MM.1S (cell line): ENCODE measurements around the gene CASZ1.

Experiments
- DNase-seq: peaks from one replicate; pipeline ENCODE4 v3.0.0-alpha.2; 2015
- H2AFZ ChIP-seq: fragments of 300-600 bp; sonication (generic); 2 replicates; pipeline ENCODE4 v1.6.0; 2016; ENCODE audit warnings: antibody characterized with exemption, low read length
- H3F3A ChIP-seq: fragments of 300-600 bp; sonication (generic); 2 replicates; pipeline ENCODE4 v1.6.1; 2016; ENCODE audit warnings: mild to moderate bottlenecking, antibody characterized with exemption, low read length, moderate library complexity, mixed read lengths; ENCODE audit not compliant: insufficient read depth
- H3K27ac ChIP-seq: fragments of 300-600 bp; sonication (generic); 2 replicates; pipeline ENCODE4 v1.5.1; 2016; ENCODE audit warnings: mild to moderate bottlenecking, low read length
- H3K27me3 ChIP-seq: fragments of 300-600 bp; sonication (generic); replicated peaks from 2 replicates; pipeline ENCODE4 v1.6.0; 2016; ENCODE audit warnings: low read length; ENCODE audit not compliant: insufficient read depth
- H3K36me3 ChIP-seq: fragments of 300-600 bp; sonication (generic); replicated peaks from 2 replicates; pipeline ENCODE4 v1.6.1; 2016; ENCODE audit warnings: mild to moderate bottlenecking, low read length, mixed read lengths; ENCODE audit not compliant: insufficient read depth
- H3K4me1 ChIP-seq: fragments of 300-600 bp; sonication (generic); 2 replicates; pipeline ENCODE4 v1.6.1; 2016; ENCODE audit warnings: low read length, mixed read lengths
- H3K4me2 ChIP-seq: fragments of 300-600 bp; sonication (generic); 2 replicates; pipeline ENCODE4 v1.6.0; 2016; ENCODE audit warnings: low read depth, low read length
- H3K4me3 ChIP-seq: fragments of 300-600 bp; sonication (generic); 2 replicates; pipeline ENCODE4 v1.5.1; 2016; ENCODE audit warnings: low read length, mixed read lengths
- H3K79me2 ChIP-seq: fragments of 300-600 bp; sonication (generic); 2 replicates; pipeline ENCODE4 v1.6.1; 2016; ENCODE audit warnings: mixed run types, low read length, mixed read lengths
- H3K9ac ChIP-seq: fragments of 300-600 bp; sonication (generic); 2 replicates; pipeline ENCODE4 v1.6.1; 2016; ENCODE audit warnings: low read length, mixed read lengths
- H3K9me2 ChIP-seq: fragments of 300-600 bp; sonication (generic); replicated peaks from 2 replicates; pipeline ENCODE4 v1.6.1; 2016; ENCODE audit warnings: mild to moderate bottlenecking, low read length, mixed read lengths; ENCODE audit not compliant: insufficient read depth
- H3K9me3 ChIP-seq: fragments of 300-600 bp; sonication (generic); replicated peaks from 2 replicates; pipeline ENCODE4 v1.6.1; 2016; ENCODE audit warnings: mild to moderate bottlenecking, low read length, mixed read lengths; ENCODE audit not compliant: insufficient read depth
- H4K20me1 ChIP-seq: fragments of 300-600 bp; sonication (generic); 2 replicates; pipeline ENCODE4 v1.6.1; 2016; ENCODE audit warnings: mild to moderate bottlenecking, low read length, moderate library complexity, mixed read lengths; ENCODE audit not compliant: insufficient read depth
- EZH2 ChIP-seq: fragments of 300-600 bp; sonication (generic); optimal IDR thresholded peaks from 2 replicates; pipeline ENCODE3; 2017; ENCODE audit warnings: low read depth, mild to moderate bottlenecking, antibody characterized with exemption, low read length, mixed read lengths
- EZH2phosphoT487 ChIP-seq: fragments of 300-600 bp; sonication (generic); IDR thresholded peaks from 2 replicates; pipeline ENCODE4 v1.6.1; 2018; ENCODE audit warnings: antibody characterized with exemption, low read length
- TF ChIP-seq, protein P1 (sequence below): fragments of 300-600 bp; sonication (generic); IDR thresholded peaks from 2 replicates; pipeline ENCODE4 v1.5.1; 2016; ENCODE audit warnings: antibody characterized with exemption, low read length, mixed read lengths

Gene CASZ1

DNA sequence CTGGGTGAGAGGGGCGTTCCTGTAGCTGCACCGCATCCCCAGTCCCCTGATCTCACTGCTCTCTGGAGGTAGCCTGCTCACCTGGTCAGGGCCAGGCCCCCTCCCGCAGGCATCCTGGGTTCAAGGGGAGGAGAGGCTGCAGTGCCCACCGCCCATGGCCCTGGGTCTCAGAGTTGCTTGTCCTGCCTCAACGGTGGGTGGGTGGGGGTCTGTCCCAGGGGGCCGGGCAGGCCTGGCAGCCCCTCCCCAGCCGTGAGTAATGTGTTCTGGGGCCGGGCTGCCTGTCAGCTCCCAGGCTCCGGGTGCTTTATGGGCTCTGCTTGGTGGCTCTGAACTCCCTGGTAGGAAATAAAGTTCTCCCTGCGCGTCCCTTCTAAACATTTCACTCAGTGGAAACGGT lies 126.9 kb downstream of the CASZ1 start:
- Histone ChIP-seq H3F3A (no peaks in the 10 kb centered on the region), H4K20me1 (no peaks in the 10 kb centered on the region), H3K9me2 (no peaks in the 10 kb centered on the region), H3K4me3 (no peak overlapping the region), H3K79me2 (no peaks in the 10 kb centered on the region), H3K4me1 (no peaks in the 10 kb centered on the region), H3K27ac (no peak overlapping the region), H2AFZ (no peak overlapping the region), H3K27me3 (peaks cover 98% of the 10 kb centered on the region), H3K9ac (no peak overlapping the region), H3K9me3 (no peaks in the 10 kb centered on the region), H3K36me3 (no peaks in the 10 kb centered on the region), H3K4me2 (no peak overlapping the region)
- no peak for TF ChIP-seq EZH2phosphoT487
- TF ChIP-seq, protein P1, sequence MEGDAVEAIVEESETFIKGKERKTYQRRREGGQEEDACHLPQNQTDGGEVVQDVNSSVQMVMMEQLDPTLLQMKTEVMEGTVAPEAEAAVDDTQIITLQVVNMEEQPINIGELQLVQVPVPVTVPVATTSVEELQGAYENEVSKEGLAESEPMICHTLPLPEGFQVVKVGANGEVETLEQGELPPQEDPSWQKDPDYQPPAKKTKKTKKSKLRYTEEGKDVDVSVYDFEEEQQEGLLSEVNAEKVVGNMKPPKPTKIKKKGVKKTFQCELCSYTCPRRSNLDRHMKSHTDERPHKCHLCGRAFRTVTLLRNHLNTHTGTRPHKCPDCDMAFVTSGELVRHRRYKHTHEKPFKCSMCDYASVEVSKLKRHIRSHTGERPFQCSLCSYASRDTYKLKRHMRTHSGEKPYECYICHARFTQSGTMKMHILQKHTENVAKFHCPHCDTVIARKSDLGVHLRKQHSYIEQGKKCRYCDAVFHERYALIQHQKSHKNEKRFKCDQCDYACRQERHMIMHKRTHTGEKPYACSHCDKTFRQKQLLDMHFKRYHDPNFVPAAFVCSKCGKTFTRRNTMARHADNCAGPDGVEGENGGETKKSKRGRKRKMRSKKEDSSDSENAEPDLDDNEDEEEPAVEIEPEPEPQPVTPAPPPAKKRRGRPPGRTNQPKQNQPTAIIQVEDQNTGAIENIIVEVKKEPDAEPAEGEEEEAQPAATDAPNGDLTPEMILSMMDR, result no peak
- no peak for TF ChIP-seq EZH2
- DNase-seq, result no peak

DNA sequence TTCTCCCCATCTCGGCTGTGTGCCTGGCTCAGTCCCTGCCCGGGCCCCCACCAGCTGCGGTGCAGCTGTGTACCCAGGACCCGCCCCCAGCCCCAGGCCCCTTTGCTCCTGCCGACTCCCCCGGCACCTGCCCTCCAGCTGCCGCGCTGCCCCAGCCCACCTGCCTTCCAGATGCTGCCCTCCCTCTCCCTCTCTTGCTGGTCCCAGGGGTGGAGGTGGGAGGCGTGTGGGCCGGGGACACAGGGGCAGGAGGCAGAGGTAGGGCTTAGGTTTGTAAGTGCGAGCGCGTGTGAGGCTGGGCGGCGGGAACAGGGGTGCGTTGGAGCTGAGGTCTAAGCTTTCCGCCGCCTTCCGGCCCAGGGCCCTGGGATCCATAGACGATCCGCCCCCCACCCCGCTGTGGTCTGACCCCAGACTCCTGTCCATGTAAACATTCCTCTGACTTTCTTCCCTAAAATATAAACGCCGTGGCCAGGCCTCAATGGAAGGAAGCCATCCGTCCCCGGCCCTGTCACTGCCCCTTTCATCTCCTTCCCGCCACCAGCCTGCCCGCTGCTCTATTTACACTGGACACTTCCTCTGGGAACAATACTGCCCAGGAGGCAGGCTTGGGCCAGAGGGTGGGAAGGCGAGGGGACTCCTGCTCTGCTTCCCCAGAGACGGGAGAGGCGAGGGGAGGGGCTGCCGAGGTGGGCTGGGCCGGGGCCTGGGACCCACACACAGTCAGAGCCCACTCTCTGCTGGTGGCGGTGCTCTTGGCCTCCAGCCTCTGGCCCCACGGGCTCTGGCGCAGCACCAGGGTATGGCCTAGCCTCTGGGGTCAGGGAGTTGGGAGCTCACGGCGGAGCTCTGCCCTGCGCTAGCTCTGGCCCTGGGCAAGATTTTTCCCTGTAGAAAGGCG lies 128.3 kb downstream of the CASZ1 start:
- no peaks in the 10 kb centered on the region for H3K9me2 ChIP-seq
- H3F3A ChIP-seq, result no peaks in the 10 kb centered on the region
- no peaks in the 10 kb centered on the region for H3K9me3 ChIP-seq
- no peaks in the 10 kb centered on the region for H3K36me3 ChIP-seq
- no peak overlapping the region for H3K9ac ChIP-seq
- peaks cover 92% of the 10 kb centered on the region for H3K27me3 ChIP-seq
- H3K79me2 ChIP-seq, result no peaks in the 10 kb centered on the region
- H3K4me1 ChIP-seq, result no peaks in the 10 kb centered on the region
- TF ChIP-seq EZH2 (no peak), EZH2phosphoT487 (no peak)
- TF ChIP-seq, protein P1, result no peak
- H3K4me2 ChIP-seq, result no peak overlapping the region
- H4K20me1 ChIP-seq, result no peaks in the 10 kb centered on the region
- DNase-seq, result no peak
- H3K4me3 ChIP-seq, result no peak overlapping the region
- H2AFZ ChIP-seq, result no peak overlapping the region
- no peak overlapping the region for H3K27ac ChIP-seq

DNA sequence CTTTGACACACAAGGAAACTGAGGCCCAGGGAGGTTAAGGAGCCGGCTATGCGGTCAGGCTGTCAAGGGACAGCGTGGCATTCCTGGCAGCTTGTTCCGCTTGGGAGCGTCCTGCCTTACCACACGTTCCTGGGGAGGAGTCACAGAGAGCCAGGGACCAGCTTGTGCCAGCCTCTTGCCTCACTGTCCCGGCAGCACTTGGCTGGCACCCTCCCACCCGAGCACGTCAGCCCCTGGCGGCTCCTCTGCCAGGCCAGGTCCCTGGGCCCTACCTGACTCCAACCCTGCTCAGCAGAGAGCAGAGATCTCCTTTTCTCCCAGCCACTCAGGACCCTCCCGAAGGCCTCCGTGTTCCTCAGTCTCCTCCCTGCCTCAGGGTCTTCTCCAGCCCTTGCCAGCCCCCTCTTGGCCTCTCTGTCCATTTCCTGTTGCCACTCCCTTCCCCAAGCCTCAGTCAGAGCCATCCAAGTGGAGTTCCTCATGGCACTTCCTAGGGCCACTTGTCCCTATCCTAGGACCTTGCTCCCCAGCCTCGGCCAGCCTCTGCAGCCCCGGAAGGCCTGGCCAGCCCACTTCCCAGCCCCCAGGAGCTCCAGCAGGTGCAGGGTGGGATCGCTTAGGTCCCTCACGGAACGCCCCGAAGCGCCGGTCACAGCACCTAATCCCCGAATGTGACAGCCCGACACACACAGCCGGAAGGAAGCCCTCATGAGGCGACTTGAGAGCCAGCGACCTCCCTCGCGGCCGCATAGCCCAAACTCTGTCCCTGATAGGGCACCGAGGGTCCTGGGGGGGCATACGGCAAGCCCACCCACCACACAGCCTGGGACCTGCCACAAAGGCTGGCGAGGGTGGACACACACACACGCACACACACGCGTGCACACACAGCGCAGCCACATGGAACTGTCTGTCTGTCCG lies 130.3 kb downstream of the CASZ1 start:
- no peak overlapping the region for H3K9ac ChIP-seq
- no peaks in the 10 kb centered on the region for H4K20me1 ChIP-seq
- DNase-seq, result no peak
- H3K27ac ChIP-seq, result no peak overlapping the region
- H3K9me3 ChIP-seq, result no peaks in the 10 kb centered on the region
- no peak overlapping the region for H3K4me3 ChIP-seq
- H3K79me2 ChIP-seq, result no peaks in the 10 kb centered on the region
- no peaks in the 10 kb centered on the region for H3K36me3 ChIP-seq
- TF ChIP-seq, protein P1, result no peak
- TF ChIP-seq EZH2 (no peak), EZH2phosphoT487 (no peak)
- no peak overlapping the region for H2AFZ ChIP-seq
- H3F3A ChIP-seq, result no peaks in the 10 kb centered on the region
- peaks cover 92% of the 10 kb centered on the region for H3K27me3 ChIP-seq
- H3K4me1 ChIP-seq, result no peaks in the 10 kb centered on the region
- H3K9me2 ChIP-seq, result no peaks in the 10 kb centered on the region
- H3K4me2 ChIP-seq, result no peak overlapping the region
